OCI-LY3 (cell line): ENCODE data around the gene FAM184A.

Experiments used
- H2AFZ ChIP-seq: fragments of 200-600, 300-600 bp; shearing (Covaris generic); 2 replicates; pipeline ENCODE4 v1.6.0; 2014; ENCODE audit warnings: antibody characterized with exemption, low read depth, low read length
- H3K27ac ChIP-seq: fragments of 200-600, 300-600 bp; sonication (generic); 2 replicates; pipeline ENCODE4 v1.5.1; 2014; ENCODE audit warnings: mild to moderate bottlenecking, low read length, moderate library complexity, mixed read lengths
- H3K27me3 ChIP-seq: fragments of 200-600, 300-600 bp; sonication (generic); 2 replicates; pipeline ENCODE4 v1.6.1; 2014; ENCODE audit warnings: low read depth, low read length, mixed read lengths
- H3K36me3 ChIP-seq: fragments of 200-600, 300-600 bp; sonication (generic); replicated peaks from 2 replicates; pipeline ENCODE3; 2014; ENCODE audit warnings: low read depth, low read length, mixed read lengths
- H3K4me1 ChIP-seq: fragments of 300-600, 200-600 bp; sonication (generic); 2 replicates; pipeline ENCODE4 v1.6.1; 2014; ENCODE audit warnings: low read length, mixed read lengths
- H3K4me2 ChIP-seq: fragments of 200-600, 300-600 bp; sonication (generic); 2 replicates; pipeline ENCODE4 v1.6.1; 2014; ENCODE audit warnings: low read length, mixed read lengths
- H3K4me3 ChIP-seq: fragments of 300-600, 200-600 bp; sonication (generic); 2 replicates; pipeline ENCODE4 v1.5.1; 2014; ENCODE audit warnings: antibody characterized with exemption, mild to moderate bottlenecking, low read length, moderate library complexity
- H3K79me2 ChIP-seq: fragments of 300-600, 200-600 bp; shearing (Covaris generic); 2 replicates; pipeline ENCODE4 v1.6.1; 2014; ENCODE audit warnings: mild to moderate bottlenecking, low read length, mixed read lengths
- H3K9ac ChIP-seq: fragments of 300-600, 200-600 bp; shearing (Covaris generic); 2 replicates; pipeline ENCODE4 v1.6.0; 2014; ENCODE audit warnings: mild to moderate bottlenecking, low read length, moderate library complexity
- H3K9me3 ChIP-seq: fragments of 200-600, 300-600 bp; shearing (Covaris generic); 2 replicates; pipeline ENCODE4 v1.6.1; 2014; ENCODE audit warnings: low read length, mixed read lengths; ENCODE audit not compliant: insufficient read depth
- H4K20me1 ChIP-seq: fragments of 200-600, 300-600 bp; sonication (generic); 2 replicates; pipeline ENCODE4 v1.6.1; 2016; ENCODE audit warnings: low read length, mixed read lengths; ENCODE audit not compliant: insufficient read depth
- CTCF ChIP-seq: fragments of 200-600, 300-600 bp; sonication (generic); IDR thresholded peaks from 2 replicates; pipeline ENCODE4 v1.5.1; 2014; ENCODE audit warnings: antibody characterized with exemption, low read length, low read depth
- EZH2phosphoT487 ChIP-seq: fragments of 200-600 bp; shearing (Covaris generic); IDR thresholded peaks from 2 replicates; pipeline ENCODE4 v1.6.1; 2018; ENCODE audit warnings: antibody characterized with exemption, mixed run types, low read depth

Gene FAM184A

GRCh38 chr6:118986312-118986711, 92.2 kb downstream of the FAM184A start:
- no peak for TF ChIP-seq EZH2phosphoT487
- TF ChIP-seq CTCF, result no peak
- H4K20me1 ChIP-seq, result no peaks in the 10 kb centered on the region
- no peaks in the 10 kb centered on the region for H3K9me3 ChIP-seq
- H3K4me2 ChIP-seq, result no peak overlapping the region
- no peak overlapping the region for H2AFZ ChIP-seq
- no peaks in the 10 kb centered on the region for H3K4me1 ChIP-seq
- no peaks in the 10 kb centered on the region for H3K79me2 ChIP-seq
- no peak overlapping the region for H3K4me3 ChIP-seq
- H3K9ac ChIP-seq, result no peak overlapping the region
- H3K27ac ChIP-seq, result no peak overlapping the region
- no peaks in the 10 kb centered on the region for H3K27me3 ChIP-seq
- no peaks in the 10 kb centered on the region for H3K36me3 ChIP-seq

- H2AFZ ChIP-seq, result no peak overlapping the region
- no peak for TF ChIP-seq EZH2phosphoT487
- no peak for TF ChIP-seq CTCF
- H4K20me1 ChIP-seq, result no peaks in the 10 kb centered on the region
- H3K27ac ChIP-seq, result no peak overlapping the region
- H3K4me3 ChIP-seq, result no peak overlapping the region
- H3K4me1 ChIP-seq, result no peaks in the 10 kb centered on the region
- no peaks in the 10 kb centered on the region for H3K79me2 ChIP-seq
- H3K27me3 ChIP-seq, result no peaks in the 10 kb centered on the region
- no peaks in the 10 kb centered on the region for H3K9me3 ChIP-seq
- no peaks in the 10 kb centered on the region for H3K36me3 ChIP-seq
- H3K9ac ChIP-seq, result no peak overlapping the region
- no peak overlapping the region for H3K4me2 ChIP-seq
Observed at GRCh38 chr6:118985123-118985830, 93.2 kb downstream of the FAM184A start.

- Histone ChIP-seq H3K4me2 (no peak overlapping the region), H3K27ac (no peak overlapping the region), H3K9ac (no peak overlapping the region), H3K9me3 (no peaks in the 10 kb centered on the region), H3K4me1 (no peaks in the 10 kb centered on the region), H3K79me2 (no peaks in the 10 kb centered on the region), H2AFZ (no peak overlapping the region), H4K20me1 (no peaks in the 10 kb centered on the region), H3K4me3 (no peak overlapping the region), H3K36me3 (no peaks in the 10 kb centered on the region), H3K27me3 (no peaks in the 10 kb centered on the region)
- TF ChIP-seq EZH2phosphoT487, result no peak
- no peak for TF ChIP-seq CTCF
Observed at GRCh38 chr6:118984342-118984741, 94.1 kb downstream of the FAM184A start.

GRCh38 chr6:118982575-118982911, 95.9 kb downstream of the FAM184A start:
- H3K36me3 ChIP-seq, result no peaks in the 10 kb centered on the region
- no peak overlapping the region for H3K9ac ChIP-seq
- no peak overlapping the region for H3K4me2 ChIP-seq
- no peaks in the 10 kb centered on the region for H3K79me2 ChIP-seq
- H3K27me3 ChIP-seq, result no peaks in the 10 kb centered on the region
- H3K9me3 ChIP-seq, result no peaks in the 10 kb centered on the region
- no peaks in the 10 kb centered on the region for H3K4me1 ChIP-seq
- no peak overlapping the region for H3K27ac ChIP-seq
- TF ChIP-seq EZH2phosphoT487, result no peak
- no peaks in the 10 kb centered on the region for H4K20me1 ChIP-seq
- no peak overlapping the region for H3K4me3 ChIP-seq
- no peak overlapping the region for H2AFZ ChIP-seq
